HCT116 (cell line): ENCODE data around the gene NTMT2. TPM values are rescaled to one million over a fixed set of nuclear protein-coding genes. Genes with fewer than 3 reads are reported as not detected.

ENCODE experiments used
- ATAC-seq: fragments of 200-7000 bp; cut with Tn5 transposase; 2 replicates; pipeline ENCODE4 v1.9.1; 2020; ENCODE audit warnings: mild to moderate bottlenecking, moderate library complexity
- BruUV-seq: library from RNA; stranded (reverse); fragments of 400-500 nt; replicated peaks from 2 replicates; lab custom pipeline; 2021; lab: Mats Ljungman, UMichigan
- CTCF ChIA-PET: fragments of 300-600 bp; sonication (Branson Sonifier 250); formaldehyde crosslinking; loops from one replicate; lab custom pipeline; 2021; ENCODE audit warnings: antibody characterized with exemption; lab: Charles Lee
- POLR2A ChIA-PET: fragments of 300-600, 350-600 bp; sonication (Branson Sonifier 250); formaldehyde crosslinking; loops from one replicate; lab custom pipeline; 2021; ENCODE audit warnings: antibody characterized with exemption; lab: Charles Lee
- RAD21 ChIA-PET, 2 experiments: fragments of 300-600 bp; sonication (Branson Sonifier 250); formaldehyde crosslinking; loops; one replicate each; lab custom pipeline; 2023; ENCODE audit warnings: low total read pairs in 2 of 2; ENCODE audit not compliant: uncharacterized antibody in 2 of 2, unreplicated experiment in 2 of 2, low non-redundant PET in 1 of 2; lab: Charles Lee
- DNase-seq: peaks from one replicate; pipeline ENCODE4 v3.0.0-alpha.2; 2010; ENCODE audit warnings: low read depth, low spot score
- H2AFZ ChIP-seq: fragments of 200-600 bp; shearing (Covaris generic), sonication (generic); 2 replicates; pipeline ENCODE4 v1.6.1; 2017; ENCODE audit warnings: low read depth, mixed run types, mixed read lengths, antibody characterized with exemption, low read length; ENCODE audit not compliant: poor library complexity, severe bottlenecking
- H3K27ac ChIP-seq: 2 replicates; pipeline ENCODE4 v1.5.1; 2012; ENCODE audit warnings: low read depth, low read length
- H3K27me3 ChIP-seq: fragments of 200-600 bp; sonication (generic); 2 replicates; pipeline ENCODE4 v1.6.1; 2016; ENCODE audit warnings: mixed run types, low read length, mixed read lengths; ENCODE audit not compliant: insufficient read depth
- H3K36me3 ChIP-seq, 2 experiments: fragments of 200-500 bp in 1 of 2; fragments of 200-600 bp in 1 of 2; sonication (Bioruptor generic) in 1 of 2; sonication (generic) in 1 of 2; 2 replicates each; pipeline versions ENCODE4 v1.5.1 to v1.6.1; 2014 to 2016; ENCODE audit warnings: low read length in 2 of 2, inconsistent platforms in 1 of 2, mixed read lengths in 1 of 2, mixed run types in 1 of 2; ENCODE audit not compliant: insufficient read depth in 2 of 2, control insufficient read depth in 1 of 2
- H3K4me1 ChIP-seq, 2 experiments: fragments of 200-600 bp in 1 of 2; sonication (generic) in 1 of 2; 2 replicates each; pipeline versions ENCODE4 v1.5.1 to v1.6.1; 2012 to 2017; ENCODE audit warnings: low read length in 2 of 2, inconsistent platforms in 1 of 2, mild to moderate bottlenecking in 1 of 2, mixed read lengths in 1 of 2, mixed run types in 1 of 2, moderate library complexity in 1 of 2; ENCODE audit not compliant: insufficient read depth in 2 of 2, control insufficient read depth in 1 of 2
- H3K4me2 ChIP-seq: fragments of 200-600 bp; sonication (generic); 2 replicates; pipeline ENCODE4 v1.6.1; 2017; ENCODE audit warnings: mixed run types, low read length, mixed read lengths
- H3K4me3 ChIP-seq, 2 experiments: fragments of 200-600 bp in 1 of 2; sonication (generic) in 1 of 2; replicated peaks in 1 of 2; 2 replicates each; pipeline ENCODE4 v1.5.1; 2011 to 2016; ENCODE audit warnings: low read length in 2 of 2, control low read depth in 1 of 2, low read depth in 1 of 2, mild to moderate bottlenecking in 1 of 2, mixed read lengths in 1 of 2, mixed run types in 1 of 2
- H3K79me2 ChIP-seq: fragments of 200-600 bp; sonication (generic); 2 replicates; pipeline ENCODE4 v1.6.1; 2017; ENCODE audit warnings: mild to moderate bottlenecking, mixed run types, low read length, moderate library complexity, mixed read lengths; ENCODE audit not compliant: insufficient read depth
- H3K9ac ChIP-seq: fragments of 200-600 bp; sonication (generic); 2 replicates; pipeline ENCODE4 v1.6.1; 2016; ENCODE audit warnings: low read length, mixed read lengths
- H3K9me2 ChIP-seq: fragments of 200-600 bp; sonication (generic), shearing (Covaris generic); 2 replicates; pipeline ENCODE4 v1.6.1; 2017; ENCODE audit warnings: mixed run types, mild to moderate bottlenecking, moderate library complexity; ENCODE audit not compliant: insufficient read depth
- H3K9me3 ChIP-seq, 2 experiments: fragments of 200-500 bp in 1 of 2; fragments of 200-600 bp in 1 of 2; sonication (Bioruptor generic) in 1 of 2; sonication (generic) in 1 of 2; 2 replicates each; pipeline ENCODE4 v1.6.1; 2014 to 2017; ENCODE audit warnings: low read length in 2 of 2, mixed read lengths in 2 of 2, inconsistent platforms in 1 of 2, low read depth in 1 of 2, mild to moderate bottlenecking in 1 of 2, mixed run types in 1 of 2, moderate library complexity in 1 of 2; ENCODE audit not compliant: control insufficient read depth in 1 of 2, insufficient read depth in 1 of 2
- H4K20me1 ChIP-seq: fragments of 200-600 bp; sonication (generic), shearing (Covaris generic); 2 replicates; pipeline ENCODE4 v1.6.1; 2017; ENCODE audit warnings: mixed run types, mild to moderate bottlenecking, moderate library complexity; ENCODE audit not compliant: insufficient read depth
- ATF3 ChIP-seq: IDR thresholded peaks from 2 replicates; pipeline ENCODE4 v1.6.1; 2012
- CBX3 ChIP-seq: IDR thresholded peaks from 2 replicates; pipeline ENCODE4 v1.6.1; 2012; ENCODE audit warnings: low read depth
- CEBPB ChIP-seq: IDR thresholded peaks from 2 replicates; pipeline ENCODE4 v1.6.1; 2012; ENCODE audit warnings: low read depth
- CTCF ChIP-seq, 3 experiments: fragments of 200-600 bp in 1 of 3; sonication (generic) in 1 of 3; IDR thresholded peaks in 2 of 3; conservative IDR thresholded peaks in 1 of 3; 2 replicates each; pipeline ENCODE4 v1.5.1; 2012 to 2017; ENCODE audit warnings: low read depth in 2 of 3, low read length in 2 of 3, antibody characterized with exemption in 1 of 3, borderline replicate concordance in 1 of 3, control low read depth in 1 of 3, mild to moderate bottlenecking in 1 of 3, mixed read lengths in 1 of 3, mixed run types in 1 of 3, moderate library complexity in 1 of 3; ENCODE audit not compliant: insufficient read depth in 1 of 3
- EGR1 ChIP-seq: IDR thresholded peaks from 2 replicates; pipeline ENCODE4 v1.6.1; 2012; ENCODE audit warnings: low read depth
- ELF1 ChIP-seq: IDR thresholded peaks from 2 replicates; pipeline ENCODE4 v1.6.1; 2012; ENCODE audit warnings: low read depth, borderline replicate concordance
- EZH2 ChIP-seq: fragments of 200-600 bp; sonication (generic); IDR thresholded peaks from 2 replicates; pipeline ENCODE4 v1.6.1; 2017; ENCODE audit warnings: antibody characterized with exemption, mixed run types
- FOSL1 ChIP-seq: IDR thresholded peaks from 2 replicates; pipeline ENCODE4 v1.6.1; 2012; ENCODE audit warnings: low read depth
- JUND ChIP-seq: IDR thresholded peaks from 2 replicates; pipeline ENCODE4 v1.6.1; 2012
- MAX ChIP-seq: IDR thresholded peaks from 2 replicates; pipeline ENCODE4 v1.6.1; 2012
- POLR2A ChIP-seq: IDR thresholded peaks from 2 replicates; pipeline ENCODE4 v1.7.0; 2011; ENCODE audit warnings: borderline replicate concordance; ENCODE audit not compliant: insufficient read depth, insufficient read length; ENCODE audit errors: extremely low read depth
- POLR2AphosphoS5 ChIP-seq: IDR thresholded peaks from 2 replicates; pipeline ENCODE4 v1.6.1; 2011; ENCODE audit warnings: mild to moderate bottlenecking, low read depth, low read length, moderate library complexity
- RAD21 ChIP-seq: IDR thresholded peaks from 2 replicates; pipeline ENCODE4 v1.6.1; 2012; ENCODE audit warnings: low read depth, mild to moderate bottlenecking
- REST ChIP-seq: IDR thresholded peaks from 2 replicates; pipeline ENCODE4 v1.6.1; 2012; ENCODE audit warnings: low read depth
- SIN3A ChIP-seq: IDR thresholded peaks from 2 replicates; pipeline ENCODE4 v1.6.1; 2012; ENCODE audit warnings: low read depth
- SP1 ChIP-seq: IDR thresholded peaks from 2 replicates; pipeline ENCODE4 v1.6.1; 2012; ENCODE audit warnings: low read depth
- SRF ChIP-seq: IDR thresholded peaks from 2 replicates; pipeline ENCODE4 v1.6.1; 2012; ENCODE audit warnings: low read depth
- TCF7L2 ChIP-seq: IDR thresholded peaks from 2 replicates; pipeline ENCODE4 v1.7.0; 2011; ENCODE audit warnings: borderline replicate concordance, inconsistent platforms; ENCODE audit not compliant: insufficient read depth, insufficient read length; ENCODE audit errors: extremely low read depth
- YY1 ChIP-seq: IDR thresholded peaks from 2 replicates; pipeline ENCODE4 v1.6.1; 2011; ENCODE audit warnings: low read length, low read depth, moderate library complexity, mild to moderate bottlenecking; ENCODE audit not compliant: insufficient replicate concordance; ENCODE audit errors: extremely low read depth
- ZNF274 ChIP-seq: fragments of 200-500 bp; sonication (Bioruptor generic); IDR thresholded peaks from 2 replicates; pipeline ENCODE4 v1.6.1; 2014; ENCODE audit warnings: mild to moderate bottlenecking, low read depth, low read length, inconsistent platforms
- intact Hi-C: fragments of 100-400 bp; cut with micrococcal nuclease; formaldehyde crosslinking; loops from 2 replicates; pipeline ENCODE4 v1.10.0; 2022
- total RNA-seq: library from RNA; stranded (reverse); gene quantifications from one replicate; pipeline ENCODE4 v1.2.1, GENCODE V29; 2021; ENCODE audit not compliant: unreplicated experiment

NTMT2 gene
- total RNA-seq, 1 experiment from 2014 or later = not detected

GRCh38 chr1:170122366-170122765, 23.4 kb upstream of the NTMT2 start (continued):
- TF ChIP-seq POLR2AphosphoS5 (no peak), FOSL1 (no peak), YY1 (no peak), CEBPB (no peak), TCF7L2 (no peak), POLR2A (no peak)

- RAD21 ChIA-PET = no interaction called here
- TF ChIP-seq SRF (no peak), JUND (no peak), RAD21 (no peak), MAX (no peak), CTCF (IDR thresholded peaks at IDR 0.05 in 2 of 3, conservative IDR thresholded peaks at IDR 0.05 in 1 of 3; ENCODE audit: borderline replicate concordance in 1 of 3, insufficient read depth in 1 of 3, low read depth in 2 of 3, low read length in 2 of 3) (no peak), CBX3 (no peak), FOSL1 (no peak), TCF7L2 (no peak), ELF1 (no peak), EZH2 (no peak), ATF3 (no peak), EGR1 (no peak), SIN3A (no peak), ZNF274 (no peak), YY1 (no peak), POLR2AphosphoS5 (no peak), REST (no peak), SP1 (no peak), CEBPB (no peak)
These were observed 20.5 kb upstream of the NTMT2 start for GRCh38 chr1:170125269-170125668.

More at GRCh38 chr1:170125269-170125668, 20.5 kb upstream of the NTMT2 start:
- H3K4me3 ChIP-seq = no peak overlapping the region
- POLR2A ChIA-PET = no interaction called here
- no peak for DNase-seq
- intact Hi-C loops = no loop called here
- H3K4me1 ChIP-seq = no peaks in the 10 kb centered on the region
- H3K36me3 ChIP-seq = no peaks in the 10 kb centered on the region
- ATAC-seq = no peak
- H3K4me2 ChIP-seq = no peak overlapping the region
- CTCF ChIA-PET = no interaction called here
- H3K27me3 ChIP-seq = no peaks in the 10 kb centered on the region
- no peaks in the 10 kb centered on the region for H3K9me2 ChIP-seq
- no peaks in the 10 kb centered on the region for H3K79me2 ChIP-seq
- H2AFZ ChIP-seq = no peak overlapping the region
- no peak overlapping the region for H3K9ac ChIP-seq
- no peaks in the 10 kb centered on the region for H3K9me3 ChIP-seq
- H4K20me1 ChIP-seq = no peaks in the 10 kb centered on the region
- H3K27ac ChIP-seq = no peak overlapping the region
- BruUV-seq = no TSS peak
